GM18520 (cell line): ENCODE measurements around the gene FLT3.

ENCODE experiments used
- ATAC-seq: cut with Tn5 transposase; IDR thresholded peaks from one replicate; pipeline ENCODE4 v1.9.1; 2021; ENCODE audit not compliant: unreplicated experiment

The FLT3 gene

GRCh38 chr13:27963491-27963890 lies 136.9 kb downstream of the FLT3 start:
- ATAC-seq: no peak

- ATAC-seq: no peak
These were observed 137.4 kb downstream of the FLT3 start for GRCh38 chr13:27962982-27963381.

GRCh38 chr13:27962128-27962841 lies 138.1 kb downstream of the FLT3 start:
- no peak for ATAC-seq

GRCh38 chr13:27961227-27962085 lies 138.9 kb downstream of the FLT3 start:
- no peak for ATAC-seq

GRCh38 chr13:27960362-27961226 lies 139.8 kb downstream of the FLT3 start:
- ATAC-seq: no peak

DNA sequence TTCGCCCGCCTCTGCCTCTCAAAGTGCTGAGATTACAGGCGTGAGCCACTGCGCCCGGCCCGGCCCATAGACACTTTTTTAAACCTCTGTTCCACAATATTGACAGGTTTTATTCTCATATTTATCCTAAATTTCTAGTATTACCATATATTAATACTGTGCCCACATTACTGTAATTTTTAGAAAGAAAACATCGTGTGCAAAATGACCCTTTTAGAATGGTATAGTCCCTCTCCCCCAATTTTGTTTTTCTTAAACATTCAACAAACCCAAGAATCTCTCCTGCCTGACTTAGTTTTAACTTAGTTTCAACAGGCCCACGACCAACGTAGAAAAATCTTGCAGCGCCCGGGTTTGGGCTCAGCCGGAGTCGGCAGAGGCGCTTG lies 140.4 kb downstream of the FLT3 start:
- ATAC-seq: no peak

DNA sequence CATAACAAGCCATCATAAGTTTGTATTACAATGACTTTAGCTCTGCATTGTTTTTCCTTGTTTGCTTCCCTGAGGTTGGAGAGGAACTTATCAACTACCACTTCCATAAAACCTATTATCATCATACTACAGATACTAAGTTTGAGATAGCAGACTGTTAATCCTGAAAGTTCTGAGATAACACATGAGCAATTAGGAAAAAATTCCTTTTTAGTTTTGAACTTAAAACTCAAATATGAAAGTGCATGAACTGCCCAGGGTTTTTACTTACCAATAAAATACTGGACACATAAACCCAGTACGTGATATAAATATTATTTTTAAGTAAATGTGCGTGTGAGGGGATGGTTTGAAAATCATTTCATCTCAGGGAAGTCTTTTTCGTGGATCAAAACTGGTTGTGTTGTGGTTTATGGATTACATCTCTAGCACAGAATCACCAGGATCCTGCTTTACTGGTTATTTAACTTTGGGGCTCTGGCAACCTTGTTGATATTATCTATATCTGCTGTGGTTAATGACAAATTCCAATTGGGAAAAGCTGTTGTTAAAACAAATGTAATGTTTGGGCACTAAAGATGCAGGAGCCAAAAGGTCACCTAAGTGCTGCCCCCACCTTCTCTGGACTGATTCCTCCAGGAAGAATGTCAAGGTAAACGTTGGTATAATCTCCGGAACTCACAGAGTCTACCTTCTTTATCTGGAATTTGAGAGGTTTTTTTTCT lies 143.6 kb downstream of the FLT3 start:
- no peak for ATAC-seq

- ATAC-seq: no peak
These were observed 145.3 kb downstream of the FLT3 start for GRCh38 chr13:27955014-27955591.

GRCh38 chr13:27954406-27954851 lies 145.9 kb downstream of the FLT3 start:
- peak; percentile 14 for ATAC-seq

DNA sequence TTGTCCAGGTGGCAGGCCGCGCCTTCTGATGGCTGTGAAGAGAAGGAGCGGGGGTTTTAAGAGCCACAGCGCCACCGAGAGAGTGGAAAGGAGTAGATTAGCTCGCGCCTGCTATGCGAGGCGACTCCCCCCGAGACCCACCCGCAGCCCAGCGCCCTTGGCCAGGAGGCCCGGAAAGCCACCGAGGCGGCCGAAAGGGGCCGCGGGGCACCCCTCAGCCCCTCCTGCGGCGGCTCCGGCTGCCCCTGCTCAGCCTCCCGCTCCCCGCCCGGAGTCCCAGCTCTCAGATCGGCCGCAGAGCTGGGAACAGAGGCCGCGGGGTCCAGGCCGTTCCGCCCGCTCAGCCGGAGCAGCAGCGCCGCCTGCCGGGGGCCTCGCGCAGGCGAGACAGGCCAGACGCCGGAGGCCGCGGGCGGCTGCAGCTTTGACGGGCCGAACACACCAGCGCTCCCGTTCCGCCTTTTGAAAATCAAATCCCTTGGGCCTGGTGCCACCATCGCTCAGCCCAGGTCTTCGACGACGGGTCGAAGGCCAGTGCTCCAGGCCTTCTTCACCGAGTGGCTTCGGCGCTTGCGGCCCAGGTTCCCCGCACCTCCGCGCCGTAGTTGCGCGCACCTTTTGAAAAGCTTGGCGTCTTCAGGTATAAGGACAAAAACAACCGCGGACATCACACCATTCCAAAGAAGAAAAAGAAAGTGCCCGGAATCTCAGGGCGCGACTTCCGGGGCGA lies 146.5 kb downstream of the FLT3 start:
- peak; percentile 75 for ATAC-seq
